Medulla oblongata (tissue), 1 donor: ENCODE measurements around the gene CCT4.
A peak's percentile ranks its signal among the peaks of the same experiment; 100 is the strongest.
"Not testable (repeated sequence)": the region's sequence is repeated elsewhere in the genome, so short reads cannot be mapped to it uniquely, and the experiment has no call there.

Source experiments
- DNase-seq: peaks from one replicate; pipeline ENCODE4 v3.0.0-alpha.2; 2015; ENCODE audit errors: extremely low spot score

The CCT4 gene, protein sequence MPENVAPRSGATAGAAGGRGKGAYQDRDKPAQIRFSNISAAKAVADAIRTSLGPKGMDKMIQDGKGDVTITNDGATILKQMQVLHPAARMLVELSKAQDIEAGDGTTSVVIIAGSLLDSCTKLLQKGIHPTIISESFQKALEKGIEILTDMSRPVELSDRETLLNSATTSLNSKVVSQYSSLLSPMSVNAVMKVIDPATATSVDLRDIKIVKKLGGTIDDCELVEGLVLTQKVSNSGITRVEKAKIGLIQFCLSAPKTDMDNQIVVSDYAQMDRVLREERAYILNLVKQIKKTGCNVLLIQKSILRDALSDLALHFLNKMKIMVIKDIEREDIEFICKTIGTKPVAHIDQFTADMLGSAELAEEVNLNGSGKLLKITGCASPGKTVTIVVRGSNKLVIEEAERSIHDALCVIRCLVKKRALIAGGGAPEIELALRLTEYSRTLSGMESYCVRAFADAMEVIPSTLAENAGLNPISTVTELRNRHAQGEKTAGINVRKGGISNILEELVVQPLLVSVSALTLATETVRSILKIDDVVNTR

DNA sequence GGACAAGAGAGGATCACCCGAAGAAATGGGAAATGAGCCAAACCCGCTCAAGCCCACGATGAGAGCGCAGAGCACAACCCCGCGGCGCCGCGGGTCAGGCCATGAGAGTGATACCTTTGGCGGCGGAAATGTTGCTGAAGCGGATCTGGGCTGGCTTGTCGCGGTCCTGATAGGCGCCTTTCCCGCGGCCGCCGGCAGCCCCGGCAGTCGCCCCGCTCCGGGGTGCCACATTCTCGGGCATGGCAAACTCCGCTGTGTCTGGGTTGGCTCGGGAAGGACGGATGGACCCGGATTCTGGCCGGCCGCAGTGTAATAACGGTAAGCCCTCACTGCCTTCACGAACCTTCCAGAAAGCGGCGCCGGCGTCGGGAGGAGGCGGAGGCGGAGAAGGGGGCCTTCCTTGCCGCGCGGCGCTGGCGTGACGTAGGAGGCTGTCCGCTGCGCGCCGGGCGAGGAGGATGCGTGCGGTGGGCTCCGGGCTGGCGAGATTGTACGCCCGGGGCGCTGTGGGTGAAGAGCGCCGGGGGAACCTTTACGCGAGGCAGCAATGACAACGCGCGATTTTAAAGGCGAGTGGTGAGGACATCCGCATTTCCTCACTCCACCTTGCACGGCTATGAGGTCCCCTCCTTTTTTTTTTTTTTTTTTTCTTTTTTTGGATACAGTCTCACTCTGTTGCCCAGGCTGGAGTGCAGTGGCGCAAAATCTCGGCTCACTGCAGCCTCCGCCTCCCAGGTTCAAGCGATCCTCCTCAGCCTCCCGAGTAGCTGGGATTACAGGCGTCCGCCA lies at the start of gene CCT4:
Gene CCT4 (minus strand): TSS at position 390 of the 789 bp plus-strand sequence. CDS start 149 bp downstream, at position 241.
- DNase-seq, result peak; percentile 93

DNA sequence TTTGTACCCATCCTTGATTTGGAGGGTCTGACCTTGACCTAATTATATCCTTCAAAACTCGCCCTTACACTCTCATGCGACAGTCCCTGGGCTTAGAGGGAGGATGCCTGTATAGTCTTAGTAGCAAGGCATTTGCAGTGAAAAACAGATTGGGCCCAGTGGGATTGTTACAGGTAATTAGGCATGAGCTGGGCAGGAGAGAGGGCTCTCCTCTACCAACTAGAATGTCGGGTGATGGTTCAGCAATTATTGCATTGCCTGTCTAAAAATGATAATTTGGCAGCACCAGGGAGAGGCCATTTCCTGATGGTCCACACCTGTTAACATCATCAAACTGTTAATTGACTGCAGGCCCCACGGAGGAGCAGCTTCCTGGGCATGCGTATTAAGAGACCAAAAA lies 49.4 kb upstream of the CCT4 start:
- no peak for DNase-seq

DNA sequence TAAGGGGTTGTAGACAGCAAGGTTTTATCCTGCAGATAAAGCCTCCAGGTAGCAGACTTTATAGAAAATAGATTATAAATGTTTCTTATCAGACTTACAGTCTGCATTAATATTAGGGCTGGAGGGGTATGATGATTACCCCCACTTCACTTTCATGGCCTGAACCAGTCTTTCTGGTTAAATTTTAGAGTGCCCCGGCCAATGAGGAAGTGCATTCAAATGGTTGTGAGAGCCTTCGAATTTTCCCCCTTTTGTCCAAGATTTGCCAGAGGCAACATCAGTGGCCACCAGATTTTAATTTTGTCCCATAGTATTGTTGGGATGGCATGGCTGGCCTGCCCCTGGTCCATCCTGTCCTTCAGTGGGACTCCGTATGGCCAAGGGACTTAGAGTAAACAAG lies 48.6 kb upstream of the CCT4 start:
- no peak for DNase-seq

DNA sequence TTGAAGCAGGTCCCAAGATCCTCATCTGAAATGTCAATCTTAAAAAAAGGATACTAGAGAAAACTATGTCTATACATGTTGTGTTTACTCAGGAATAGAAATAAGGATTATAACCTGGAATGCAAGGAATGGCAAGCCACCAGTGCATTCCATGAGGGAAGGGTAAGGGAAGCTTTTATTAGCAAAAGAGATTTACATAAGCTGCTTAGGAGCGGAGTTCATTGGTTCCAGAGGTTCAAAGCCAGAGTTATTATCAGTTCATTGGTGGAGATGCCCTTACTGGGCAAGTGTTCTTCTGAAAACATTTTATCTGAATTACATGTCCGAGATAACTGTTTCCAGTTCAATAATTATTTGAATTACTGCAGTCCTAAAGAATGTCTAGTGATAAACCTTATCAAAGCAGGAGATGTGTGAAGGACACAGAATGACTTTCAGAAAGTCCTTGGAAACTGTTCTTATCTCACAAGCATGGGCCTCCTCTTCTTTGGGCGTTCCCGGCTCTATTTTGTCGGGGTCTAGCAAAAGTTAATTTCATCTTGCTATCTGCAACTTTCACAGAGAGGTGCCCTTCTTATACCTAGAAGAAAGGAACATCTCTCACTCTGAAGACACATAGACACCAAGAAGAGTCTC lies 40.5 kb upstream of the CCT4 start:
- no peak for DNase-seq

DNA sequence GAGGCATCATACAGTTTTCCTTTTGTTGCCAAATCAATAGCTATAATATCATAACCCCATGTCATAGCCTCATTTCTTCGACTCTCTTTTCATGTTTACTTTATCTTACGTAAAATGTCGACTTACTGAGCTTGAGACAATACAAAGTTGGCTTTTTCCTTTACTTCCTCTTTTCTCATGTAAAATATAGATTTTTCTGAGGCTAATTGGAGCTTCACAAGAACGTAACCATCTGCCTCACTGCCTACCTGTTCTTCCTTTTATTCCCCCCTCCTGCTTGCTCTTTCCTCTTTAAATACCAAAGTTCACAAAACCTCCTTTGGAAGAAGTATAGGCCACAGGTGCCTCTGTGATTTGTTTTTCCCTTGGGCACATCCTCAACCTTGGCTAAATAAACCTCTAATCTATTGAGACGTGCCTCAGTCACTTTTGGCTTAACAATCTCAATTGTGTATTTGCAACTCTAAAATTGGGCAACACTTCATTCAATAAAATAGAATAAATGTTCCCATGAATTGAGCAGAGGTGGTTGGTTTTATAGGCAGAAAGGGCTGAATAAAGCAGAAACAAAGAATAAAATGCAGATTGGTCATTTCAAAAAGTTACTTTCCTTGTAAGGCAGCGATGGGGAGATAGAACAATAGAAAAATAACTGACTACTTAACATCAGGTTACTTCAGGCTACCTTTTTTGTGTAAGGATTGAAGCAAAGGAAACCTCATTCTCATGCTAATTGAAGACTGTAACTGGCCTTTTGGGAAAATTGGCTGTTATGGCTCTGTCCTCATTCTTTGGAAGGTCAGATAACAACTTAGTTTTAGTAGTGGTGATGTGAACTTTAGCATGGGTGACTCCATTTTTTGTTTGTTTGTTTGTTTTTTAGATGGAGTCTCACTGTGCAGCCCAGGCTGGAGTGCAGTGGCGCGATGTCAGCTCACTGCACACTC lies 38.3 kb upstream of the CCT4 start:
- DNase-seq, result no peak

- DNase-seq, result no peak
Measured at GRCh38 chr2:61924895-61925663, 36.6 kb upstream of the CCT4 start.

- DNase-seq, result no peak
Measured at GRCh38 chr2:61922714-61923113, 34.3 kb upstream of the CCT4 start.

GRCh38 chr2:61920548-61920947 lies 32.1 kb upstream of the CCT4 start:
- DNase-seq, result no peak

GRCh38 chr2:61914794-61915193 lies 26.3 kb upstream of the CCT4 start:
- not testable (repeated sequence) for DNase-seq

- DNase-seq, result no peak
Measured at GRCh38 chr2:61911510-61911909, 23.1 kb upstream of the CCT4 start.

DNA sequence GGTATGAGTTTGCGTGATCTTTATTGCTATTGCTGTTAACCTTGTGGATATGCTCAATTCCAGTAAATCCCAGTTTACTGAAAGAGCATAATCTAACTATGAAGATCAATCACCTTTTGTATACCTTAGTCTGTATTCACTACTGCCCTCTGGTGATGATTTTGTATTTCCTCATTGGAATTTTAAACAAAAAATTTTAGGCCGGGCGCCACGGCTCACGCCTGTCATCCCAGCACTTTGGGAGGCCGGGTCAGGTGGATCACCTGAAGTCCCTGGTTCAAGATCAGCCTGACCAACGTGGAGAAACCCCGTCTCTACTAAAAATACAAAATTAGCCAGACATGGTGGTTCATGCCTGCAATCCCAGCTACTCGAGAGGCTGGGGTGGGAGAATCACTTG lies 22.1 kb upstream of the CCT4 start:
- no peak for DNase-seq

DNA sequence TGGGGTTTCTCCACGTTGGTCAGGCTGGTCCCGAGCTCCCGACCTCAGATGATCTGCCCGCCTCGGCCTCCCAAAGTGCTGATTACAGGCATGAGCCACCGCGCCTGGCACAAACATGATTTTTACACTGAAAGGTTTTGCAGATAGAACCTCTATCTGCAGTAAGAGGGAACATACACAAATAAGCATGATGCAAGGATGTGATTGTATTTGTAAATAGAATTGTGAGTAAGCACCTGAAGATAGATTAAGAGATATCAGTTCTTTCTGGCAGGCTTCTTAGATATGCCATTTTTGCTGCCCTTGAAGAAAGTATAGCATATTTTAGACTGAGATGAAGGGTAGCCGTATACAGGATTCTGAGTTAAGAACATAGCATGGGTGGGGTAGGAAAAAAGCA lies 20.7 kb upstream of the CCT4 start:
- no peak for DNase-seq

GRCh38 chr2:61906186-61906470 lies 17.7 kb upstream of the CCT4 start:
- DNase-seq, result no peak

- peak; percentile 90 for DNase-seq
Measured at GRCh38 chr2:61905372-61906185, 17.1 kb upstream of the CCT4 start, which contains the start of gene COMMD1. TSS of gene COMMD1 (plus strand) at chr2:61905674. CDS start at chr2:61905679, 5 bp downstream.

DNA sequence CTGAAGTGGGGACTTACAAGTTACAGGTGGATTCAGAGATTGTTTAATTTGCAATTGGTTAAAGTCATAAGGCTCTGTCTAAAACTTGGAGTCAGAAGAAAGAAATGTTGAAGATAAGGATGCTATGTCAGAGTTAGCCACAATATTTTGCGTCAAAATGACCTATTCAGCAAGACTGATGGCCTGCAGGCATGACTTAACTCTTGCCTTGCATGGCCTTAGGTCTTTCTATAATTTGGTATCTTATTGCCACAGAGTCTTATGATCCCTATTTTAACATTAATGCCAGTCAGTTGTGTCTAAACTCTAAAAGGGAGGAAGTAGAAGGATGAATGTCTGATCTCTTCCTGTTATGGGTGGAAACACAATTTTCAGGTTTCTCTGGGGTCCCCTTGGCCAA lies 11.8 kb upstream of the CCT4 start:
- no peak for DNase-seq

- DNase-seq, result no peak
Measured at GRCh38 chr2:61898810-61899209, 10.4 kb upstream of the CCT4 start.

GRCh38 chr2:61887717-61888266 lies 664 bp downstream of the CCT4 start:
- peak; percentile 71 for DNase-seq

DNA sequence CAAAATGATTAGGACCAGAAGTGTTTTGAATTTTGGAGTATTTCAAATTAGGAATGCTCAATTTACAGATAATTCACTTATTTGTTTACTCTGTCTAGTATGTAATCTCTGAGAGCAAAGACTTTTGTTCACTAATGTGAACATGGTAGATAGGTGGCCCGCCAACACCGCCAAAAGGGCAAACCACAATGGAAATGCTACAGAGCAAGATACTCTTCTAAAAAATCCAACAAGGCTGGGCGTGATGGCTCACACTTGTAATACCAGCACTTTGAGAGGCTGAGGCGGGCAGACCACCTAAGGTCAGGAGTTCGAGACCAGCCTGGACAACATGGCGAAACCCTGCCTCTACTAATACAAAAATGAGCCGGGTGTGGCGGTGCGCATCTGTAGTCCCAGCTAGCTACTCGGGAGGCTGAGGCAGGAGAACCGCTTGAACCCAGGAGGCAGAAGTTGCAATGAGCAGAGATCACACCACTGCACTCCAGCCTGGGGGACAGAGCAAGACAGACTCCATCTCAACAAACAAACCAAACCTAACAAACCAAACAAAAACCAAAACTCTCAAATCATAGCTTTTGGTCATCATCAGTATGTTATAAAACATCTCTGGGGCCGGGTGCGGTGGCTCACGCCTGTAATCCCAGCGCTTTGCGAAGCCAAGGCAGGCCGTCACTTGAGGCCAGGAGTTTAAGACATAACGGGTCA lies 2.4 kb downstream of the CCT4 start:
- no peak for DNase-seq

- DNase-seq, result no peak
Measured at GRCh38 chr2:61882850-61883249, 5.6 kb downstream of the CCT4 start.
